Thoracic aorta (tissue), 2 donors: ENCODE results near the gene NTPCR. TPM values are rescaled to one million over a fixed set of nuclear protein-coding genes. Genes with fewer than 3 reads are reported as not detected.

ENCODE experiments used
- ATAC-seq: fragments of 150-250 bp; one replicate; pipeline ENCODE4 v1.8.0; 2017; ENCODE audit warnings: low read depth; ENCODE audit not compliant: insufficient number of reproducible peaks, low FRiP score
- DNase-seq: peaks from one replicate; pipeline ENCODE4 v3.0.0-alpha.2; 2020; ENCODE audit warnings: low spot score
- H3K27ac ChIP-seq, 2 donors: fragments of 200-600 bp; sonication (generic); 1 replicate in 1 of 2; 2 replicates in 1 of 2; pipeline ENCODE4 v1.5.1; 2016; ENCODE audit warnings: mild to moderate bottlenecking in 2 of 2, moderate library complexity in 2 of 2
- H3K27me3 ChIP-seq: fragments of 200-600 bp; sonication (generic); replicated peaks from 2 replicates; pipeline ENCODE4 v1.6.0; 2016; ENCODE audit warnings: mild to moderate bottlenecking; ENCODE audit not compliant: insufficient read depth
- H3K36me3 ChIP-seq: fragments of 200-600 bp; sonication (generic); one replicate; pipeline ENCODE4 v1.5.1; 2016
- H3K4me1 ChIP-seq, 2 donors: fragments of 200-600 bp; sonication (generic); 1 replicate in 1 of 2; 2 replicates in 1 of 2; pipeline versions ENCODE4 v1.5.1 to v1.6.0; 2016; ENCODE audit warnings: low read depth in 2 of 2, mild to moderate bottlenecking in 1 of 2; ENCODE audit not compliant: control insufficient read depth in 1 of 2
- H3K4me3 ChIP-seq: fragments of 200-600 bp; sonication (generic); 2 replicates; pipeline ENCODE4 v1.5.1; 2016; ENCODE audit warnings: mild to moderate bottlenecking
- H3K9me3 ChIP-seq: fragments of 200-600 bp; sonication (generic); 2 replicates; pipeline ENCODE4 v1.5.1; 2016
- CTCF ChIP-seq: fragments of 200-600 bp; sonication (generic); IDR thresholded peaks from one replicate; pipeline ENCODE4 v1.5.1; 2019; ENCODE audit warnings: antibody characterized with exemption
- total RNA-seq, 2 donors: library from RNA; depleted of rRNA; stranded (reverse); fragments of >200 nt; gene quantifications; one replicate each; pipeline versions ENCODE4 v1.1.0 to v1.2.3, GENCODE V29; 2016

NTPCR gene
- total RNA-seq, 2 donors from 2014 or later, result 9.3 to 21.4 TPM

DNA sequence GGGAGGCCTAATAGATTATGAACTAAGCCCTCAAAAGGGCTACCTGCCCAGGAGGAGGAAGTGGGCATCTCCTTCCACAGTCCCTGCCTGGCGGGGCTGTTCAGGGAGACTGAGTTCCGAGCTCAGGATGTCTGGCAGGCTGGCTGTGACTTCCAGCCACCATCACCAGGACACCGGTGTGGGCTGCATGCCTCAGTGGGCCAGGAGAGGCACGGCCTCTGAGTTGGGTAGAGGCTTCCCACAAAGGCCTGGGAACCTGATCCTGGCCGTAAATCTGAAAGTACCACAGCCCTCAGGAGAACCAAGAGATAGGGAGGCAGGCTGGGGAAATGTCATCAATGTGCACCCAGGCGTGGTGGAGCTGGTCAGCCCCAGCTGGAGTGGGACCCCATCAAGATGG, 29.1 kb downstream of the NTPCR start:
- Histone ChIP-seq H3K9me3 (no peaks in the 10 kb centered on the region), H3K27me3 (no peaks in the 10 kb centered on the region), H3K4me1 (peaks cover 0 to 5% of the 10 kb centered on the region in 2 donors), H3K27ac (no peak overlapping the region), H3K4me3 (no peak overlapping the region), H3K36me3 (peaks cover 10% of the 10 kb centered on the region)
- TF ChIP-seq CTCF, result no peak
- DNase-seq (no peak), ATAC-seq (no peak)

DNA sequence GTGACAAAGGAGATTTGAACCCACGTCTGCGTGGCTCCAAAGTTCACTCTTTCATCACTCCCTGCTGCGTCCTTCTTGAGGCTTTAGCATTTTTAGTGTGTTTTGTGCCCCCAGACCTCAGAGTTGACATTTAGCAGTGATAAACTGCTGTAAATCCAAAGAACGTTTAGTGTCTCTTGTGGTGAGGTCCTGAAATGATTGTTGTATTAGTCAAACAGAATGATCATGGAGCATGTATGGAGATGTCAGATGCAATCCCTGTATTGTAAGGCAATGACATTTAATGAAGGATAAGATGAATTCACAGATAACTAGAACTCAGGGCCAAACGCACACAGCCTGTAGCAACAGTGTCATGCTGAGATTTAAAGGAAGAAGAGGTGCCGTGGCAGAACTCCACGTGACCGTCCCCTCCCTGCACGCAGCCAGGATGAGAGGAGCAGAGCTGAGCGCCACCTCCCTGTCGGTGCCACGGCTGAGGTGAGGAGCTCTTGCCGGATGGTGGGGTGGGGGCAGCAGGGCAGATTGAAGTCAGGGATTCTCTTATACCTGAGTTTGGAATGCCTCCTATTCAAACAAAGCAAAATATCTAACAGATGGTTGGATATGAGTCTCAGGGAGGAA, 30.1 kb downstream of the NTPCR start:
- ATAC-seq, result no peak
- no peak for TF ChIP-seq CTCF
- peaks cover 10% of the 10 kb centered on the region for H3K36me3 ChIP-seq

DNA sequence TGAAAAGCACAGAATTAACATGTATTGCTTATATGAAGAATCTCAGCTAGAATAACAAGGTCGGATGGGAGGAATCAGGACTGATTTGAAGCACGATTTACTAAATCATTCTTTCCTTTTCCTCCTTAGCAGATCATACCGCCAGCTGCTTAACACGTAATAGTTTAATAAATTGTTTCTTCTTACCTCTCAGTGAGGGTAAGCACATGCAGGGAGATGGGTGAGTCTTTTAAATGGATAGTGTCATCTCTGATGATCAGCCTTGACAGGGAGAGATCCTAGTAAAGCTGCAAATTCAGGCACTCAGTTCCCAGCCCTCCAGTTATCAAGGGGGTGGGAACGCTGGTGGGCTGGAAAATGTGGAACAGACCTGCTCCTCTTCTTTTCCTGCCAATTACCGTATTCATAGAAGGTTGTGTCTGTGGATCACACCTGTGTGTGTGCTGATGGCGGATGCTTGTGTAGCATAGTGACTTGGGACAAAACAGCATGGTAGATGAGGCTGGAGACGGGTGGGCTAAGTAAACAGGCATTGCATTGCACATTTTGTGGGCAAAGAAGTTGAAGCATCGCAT, 30.7 kb downstream of the NTPCR start:
- Histone ChIP-seq H3K4me3 (no peak overlapping the region), H3K9me3 (no peaks in the 10 kb centered on the region), H3K27ac (no peak overlapping the region), H3K4me1 (peaks cover 0 to 5% of the 10 kb centered on the region in 2 donors), H3K36me3 (peaks cover 10% of the 10 kb centered on the region), H3K27me3 (no peaks in the 10 kb centered on the region)
- no peak for ATAC-seq
- no peak for DNase-seq
- no peak for TF ChIP-seq CTCF

More for the DNA sequence above, 30.1 kb downstream of the NTPCR start:
- peaks cover 0 to 5% of the 10 kb centered on the region in 2 donors for H3K4me1 ChIP-seq
- no peaks in the 10 kb centered on the region for H3K27me3 ChIP-seq
- H3K9me3 ChIP-seq, result no peaks in the 10 kb centered on the region
- no peak for DNase-seq
- H3K27ac ChIP-seq, result no peak overlapping the region
- H3K4me3 ChIP-seq, result no peak overlapping the region

DNA sequence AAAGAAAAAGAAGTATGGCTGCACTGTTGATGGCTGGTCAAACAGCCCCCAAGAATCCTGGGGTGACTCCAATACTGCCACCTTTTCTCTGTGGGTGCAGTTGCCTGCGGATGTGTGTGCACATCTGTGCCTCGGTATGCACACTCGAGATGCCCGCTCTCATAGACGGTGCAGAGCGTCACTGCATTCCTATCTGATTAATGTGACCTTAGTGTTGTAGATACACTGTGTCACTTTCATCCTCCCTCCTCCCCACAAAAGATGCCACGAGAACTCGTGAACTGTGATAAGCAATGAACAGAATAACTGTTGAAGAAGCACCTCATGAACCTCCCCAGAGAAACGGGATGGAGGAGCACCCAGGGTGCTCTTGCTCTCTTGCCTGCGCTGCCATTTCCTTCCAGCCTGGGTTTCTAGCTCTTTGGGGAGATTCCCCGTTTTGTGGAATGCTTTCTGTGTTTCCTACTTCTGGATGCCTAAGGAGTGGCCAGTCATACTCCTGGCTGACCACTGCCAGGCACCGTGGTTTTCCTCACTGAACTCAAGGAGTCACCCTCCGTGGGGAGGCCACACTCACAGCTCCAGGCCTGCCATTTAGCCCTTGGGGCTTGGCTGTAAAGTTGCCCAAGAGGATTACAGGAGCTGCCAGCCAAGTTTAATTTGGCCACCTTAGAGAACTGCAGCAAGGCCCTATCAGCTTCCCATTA, 32.0 kb downstream of the NTPCR start:
- Histone ChIP-seq H3K27ac (no peak overlapping the region), H3K9me3 (no peaks in the 10 kb centered on the region), H3K4me1 (peaks cover 0 to 5% of the 10 kb centered on the region in 2 donors), H3K36me3 (no peaks in the 10 kb centered on the region), H3K27me3 (no peaks in the 10 kb centered on the region), H3K4me3 (no peak overlapping the region)
- ATAC-seq, result no peak
- DNase-seq, result no peak
- no peak for TF ChIP-seq CTCF

- Histone ChIP-seq H3K27me3 (no peaks in the 10 kb centered on the region), H3K4me3 (no peak overlapping the region), H3K27ac (no peak overlapping the region), H3K9me3 (no peaks in the 10 kb centered on the region), H3K36me3 (no peaks in the 10 kb centered on the region), H3K4me1 (peaks cover 0 to 5% of the 10 kb centered on the region in 2 donors)
- no peak for DNase-seq
- ATAC-seq, result no peak
- TF ChIP-seq CTCF, result no peak
Measured at GRCh38 chr1:232983375-232983774, 33.0 kb downstream of the NTPCR start.
